Ishikawa (cell line): ENCODE measurements around the gene GOLGA1.

ENCODE experiments used
- CEBPB ChIP-seq: IDR thresholded peaks from 2 replicates; pipeline ENCODE4 v1.6.1; 2012
- REST ChIP-seq: IDR thresholded peaks from 2 replicates; pipeline ENCODE4 v1.6.1; 2012; ENCODE audit warnings: low read depth, mild to moderate bottlenecking
- TAF1 ChIP-seq: IDR thresholded peaks from 2 replicates; pipeline ENCODE4 v1.6.1; 2012; ENCODE audit warnings: low read depth, mild to moderate bottlenecking
- TEAD4 ChIP-seq: IDR thresholded peaks from 2 replicates; pipeline ENCODE4 v1.6.1; 2012
- YY1 ChIP-seq: IDR thresholded peaks from 2 replicates; pipeline ENCODE4 v1.6.1; 2012; ENCODE audit warnings: low read depth
- ZBTB7A ChIP-seq: IDR thresholded peaks from 2 replicates; pipeline ENCODE4 v1.6.1; 2012; ENCODE audit warnings: low read depth

GRCh38 chr9:124954255-124954654 is 13.4 kb upstream of the GOLGA1 start:
- TF ChIP-seq REST (no peak), YY1 (no peak), ZBTB7A (no peak), TAF1 (no peak), TEAD4 (no peak), CEBPB (no peak)
